Daoy (cell line): ENCODE measurements around the gene TMEM9B. TPM values are rescaled to one million over a fixed set of nuclear protein-coding genes. Genes with fewer than 3 reads are reported as not detected.
"Not testable (repeated sequence)": the region's sequence is repeated elsewhere in the genome, so short reads cannot be mapped to it uniquely, and the experiment has no call there.

Source experiments
- DNase-seq: peaks from one replicate; pipeline ENCODE4 v3.0.0-alpha.2; 2015; ENCODE audit warnings: low read depth
- total RNA-seq: library from RNA; depleted of rRNA; stranded (reverse); fragments of >200 nt; shearing (Covaris generic); gene quantifications from 2 replicates; pipeline ENCODE4 v1.2.3, GENCODE V29; 2014; rRNA removed

Gene TMEM9B
- 37.9 and 40.9 TPM in 2 replicates for total RNA-seq

DNA sequence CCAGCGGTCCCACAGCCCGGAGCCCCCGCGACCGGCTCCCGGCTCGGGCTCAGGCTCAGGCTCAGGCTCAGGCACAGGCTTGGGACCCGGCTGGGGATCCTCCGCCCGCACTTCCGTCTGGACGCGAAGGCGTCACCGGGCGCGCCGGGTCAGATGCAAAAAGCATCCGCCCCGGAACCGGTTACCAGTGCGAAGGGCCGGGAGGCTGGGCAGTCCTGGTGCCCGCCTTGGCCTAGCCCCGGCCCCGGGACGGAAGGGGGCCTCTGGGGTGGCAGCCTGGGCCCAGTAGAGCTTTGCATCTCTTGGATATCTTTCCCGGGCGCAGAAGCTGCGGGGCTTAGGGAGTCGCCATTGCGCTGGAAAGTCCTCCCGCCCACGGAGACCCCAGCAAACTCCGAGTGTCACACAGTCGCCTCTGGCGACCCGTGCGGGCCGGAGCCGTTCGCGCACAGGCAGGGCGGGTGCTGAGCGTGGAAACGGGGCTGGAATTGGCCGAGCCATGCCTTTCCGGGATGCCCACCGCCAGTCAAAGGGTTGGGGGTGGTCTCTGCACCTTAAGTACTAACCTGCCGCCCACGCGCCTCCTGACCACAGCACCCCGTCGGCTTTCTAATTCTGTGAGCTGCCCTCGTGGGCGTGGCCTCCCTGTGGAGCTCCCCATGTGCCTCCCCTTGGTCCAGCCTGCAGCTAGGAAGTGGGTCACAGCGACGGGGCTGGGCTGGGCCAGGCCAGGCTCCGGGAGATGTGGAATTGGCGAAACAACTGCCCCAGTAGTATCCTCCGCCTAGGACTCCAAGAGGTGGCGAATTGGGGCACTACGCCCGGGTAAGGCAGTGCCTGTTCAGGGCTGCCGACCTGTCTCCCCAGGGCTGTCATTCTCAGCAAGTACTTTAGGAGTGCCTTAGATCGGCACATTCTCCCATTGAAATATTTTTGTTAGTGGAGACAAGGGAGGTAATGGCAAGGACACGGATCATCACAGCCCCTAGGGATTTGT, at the start of gene TMEM9B:
Gene TMEM9B (minus strand): TSS at position 119 of the 997 bp plus-strand sequence. CDS start 129 bp downstream, outside the sequence.
- DNase-seq: peak; percentile 92

DNA sequence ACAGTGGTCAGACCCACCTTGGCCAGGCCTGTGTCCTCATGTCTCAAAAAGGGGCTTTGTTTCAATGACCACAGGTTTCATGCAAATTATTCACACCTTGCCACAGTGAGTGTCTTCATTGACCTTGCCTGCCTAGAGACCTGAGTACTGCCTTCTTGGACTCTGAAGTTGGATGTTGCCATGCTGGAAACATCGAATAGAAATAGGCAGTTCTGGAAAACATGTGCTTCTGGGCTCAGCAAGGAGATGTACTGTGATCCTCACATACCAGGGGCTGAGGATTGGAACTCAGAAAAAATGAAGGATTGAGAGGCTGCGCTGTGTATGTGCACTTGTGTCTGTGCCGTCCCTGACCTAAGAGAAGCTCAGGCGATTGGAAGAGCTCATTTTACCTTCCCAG, 49.1 kb upstream of the TMEM9B start:
- no peak for DNase-seq

DNA sequence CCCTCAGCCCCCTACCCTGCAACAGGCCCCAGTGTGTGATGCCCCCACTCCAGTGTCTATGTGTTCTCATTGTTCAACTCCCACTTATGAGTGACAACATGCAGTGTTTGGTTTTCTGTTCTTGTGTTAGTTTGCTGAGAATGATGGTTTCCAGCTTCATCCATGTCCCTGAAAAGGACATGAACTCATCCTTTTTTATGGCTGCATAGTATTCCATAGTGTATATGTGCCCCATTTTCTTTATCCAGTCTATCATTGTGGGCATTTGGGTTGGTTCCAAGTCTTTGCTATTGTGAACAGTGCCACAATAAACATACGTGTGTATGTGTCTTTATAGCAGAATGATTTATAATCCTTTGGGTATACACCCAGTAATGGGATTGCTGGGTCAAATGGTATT, 45.3 kb upstream of the TMEM9B start:
- DNase-seq: not testable (repeated sequence)

DNA sequence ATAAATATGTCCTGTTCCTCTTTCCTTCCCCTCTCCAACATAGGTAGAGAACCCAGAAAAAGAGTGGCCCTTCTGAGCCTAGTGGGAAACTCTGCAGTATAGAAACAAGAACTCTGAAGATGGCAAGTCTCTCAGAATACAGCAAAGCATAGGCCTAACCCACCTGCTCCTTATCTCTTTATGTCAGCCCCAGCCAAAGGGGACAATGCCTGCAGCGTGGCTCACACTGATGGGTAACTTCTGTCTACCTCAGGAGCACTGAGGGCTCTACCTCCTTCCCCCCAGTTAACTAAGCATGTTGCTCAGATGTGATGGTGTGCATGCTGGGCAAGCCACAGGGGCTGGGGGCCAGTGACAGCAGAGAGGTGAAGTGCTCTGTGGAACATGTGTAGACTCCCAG, 44.4 kb upstream of the TMEM9B start:
- no peak for DNase-seq

DNA sequence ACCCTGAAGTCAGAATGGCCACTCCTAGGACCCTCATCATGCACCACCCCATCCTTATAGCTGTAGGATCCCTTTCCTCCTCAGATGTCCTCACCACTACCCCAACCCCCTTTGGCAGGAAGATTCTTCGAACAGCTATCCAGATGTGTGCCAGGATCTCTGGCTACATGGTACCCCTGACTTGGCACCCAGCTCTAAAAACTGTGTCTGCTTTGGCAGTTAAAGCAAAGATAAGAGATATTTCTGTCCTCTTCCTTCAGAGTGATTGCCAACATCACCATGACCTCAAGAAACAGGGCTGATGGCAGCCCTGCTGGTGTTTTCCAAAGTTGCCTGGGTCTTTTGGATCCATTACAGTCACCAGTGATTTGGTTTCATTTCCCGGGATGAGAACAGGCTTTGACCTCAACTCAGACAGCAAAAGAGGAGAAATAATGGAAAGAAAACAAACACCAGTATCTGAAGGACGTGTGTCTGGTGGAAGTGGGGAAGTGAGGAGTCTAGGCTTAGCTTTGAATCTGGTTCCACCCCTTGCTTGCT, 43.8 kb upstream of the TMEM9B start:
- no peak for DNase-seq

DNA sequence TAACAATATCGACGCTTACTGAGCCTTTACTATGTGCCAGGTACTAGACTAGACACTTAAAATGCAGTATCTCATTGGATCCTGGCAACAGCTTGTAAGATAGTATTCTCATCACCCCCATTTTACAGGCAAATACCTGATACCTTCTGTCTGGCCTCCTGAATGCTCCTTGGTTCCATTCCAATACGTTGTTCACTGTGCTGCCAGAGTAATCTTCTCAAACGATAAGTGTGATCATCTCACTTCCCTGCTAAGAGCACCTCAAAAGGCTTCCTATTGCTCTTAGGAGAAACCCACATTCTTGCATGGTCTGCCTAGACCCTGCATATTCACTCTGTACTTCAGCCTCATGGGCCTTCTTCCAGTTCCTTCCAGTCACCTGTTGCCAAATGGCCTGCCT, 40.8 kb upstream of the TMEM9B start:
- no peak for DNase-seq

DNA sequence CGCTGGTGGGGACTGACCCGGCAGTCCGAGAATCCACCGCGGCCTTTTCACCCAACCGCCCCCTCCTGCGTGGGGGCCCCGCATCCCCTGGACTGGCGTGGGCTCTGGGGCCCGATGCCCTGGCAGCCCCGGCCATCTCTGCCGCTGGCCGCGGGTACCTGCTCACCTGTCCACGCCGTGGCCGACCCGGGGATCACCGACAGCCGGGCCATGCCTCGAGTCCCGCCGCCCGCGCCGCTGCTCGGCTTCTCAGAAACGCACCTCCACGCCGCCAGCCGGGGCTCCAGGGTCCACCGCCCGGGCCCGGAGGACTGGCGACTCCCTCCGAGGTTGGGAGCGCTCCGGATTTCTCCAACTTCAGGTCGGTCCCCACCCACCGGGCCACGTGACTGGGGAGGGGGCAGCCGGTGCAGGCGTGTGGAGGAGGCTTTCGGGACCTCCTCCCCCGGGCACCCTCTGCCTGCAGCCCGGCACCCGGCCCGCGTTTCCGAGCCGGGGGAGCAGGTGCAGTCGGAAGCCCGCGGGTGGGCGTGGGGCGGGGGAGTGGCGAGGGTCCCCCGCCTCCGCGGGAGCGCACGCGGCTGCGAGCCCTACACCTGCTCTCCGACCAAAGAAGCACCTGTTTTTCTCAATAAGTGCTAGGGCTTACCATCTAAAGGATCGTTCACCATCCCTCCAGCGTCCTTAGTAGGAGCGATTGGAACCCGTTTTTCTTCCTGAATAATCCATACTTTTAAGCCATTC, 40.1 kb upstream of the TMEM9B start:
- DNase-seq: peak; percentile 16

DNA sequence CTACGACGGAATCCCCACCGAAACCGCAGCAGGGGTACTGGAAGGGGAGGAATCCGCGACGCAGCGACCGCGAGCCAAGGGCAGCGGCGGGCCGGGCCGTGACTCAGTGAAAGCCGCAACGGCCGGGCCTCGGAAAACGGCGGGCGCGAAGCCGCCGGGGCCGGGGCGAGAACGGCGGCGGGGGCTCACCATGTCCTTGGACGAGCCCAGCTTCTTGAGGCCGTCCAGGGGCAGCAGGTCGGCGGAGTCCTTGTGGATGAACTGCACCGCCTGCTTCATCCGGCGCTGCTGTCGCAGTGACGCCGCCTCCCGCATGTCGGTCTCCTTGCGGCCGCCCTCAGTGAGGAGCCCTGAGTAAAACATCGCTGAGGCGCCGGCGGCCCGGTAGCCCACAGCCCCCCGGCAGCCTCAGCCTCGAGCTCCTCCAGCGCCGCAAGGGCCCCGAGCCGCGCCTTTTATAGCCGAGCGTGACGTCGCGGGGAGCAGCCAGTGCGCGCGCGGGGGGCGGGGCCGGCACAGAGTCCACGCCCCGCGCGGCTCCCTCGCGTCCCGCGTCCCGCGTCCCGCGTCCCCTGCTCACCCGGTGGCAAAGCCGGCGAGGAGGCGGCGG, 39.4 kb upstream of the TMEM9B start, which contains the start of gene NRIP3:
Gene NRIP3 (minus strand): TSS at position 429 of the 610 bp plus-strand sequence. CDS start 66 bp downstream, at position 363.
- peak; percentile 82 for DNase-seq

DNA sequence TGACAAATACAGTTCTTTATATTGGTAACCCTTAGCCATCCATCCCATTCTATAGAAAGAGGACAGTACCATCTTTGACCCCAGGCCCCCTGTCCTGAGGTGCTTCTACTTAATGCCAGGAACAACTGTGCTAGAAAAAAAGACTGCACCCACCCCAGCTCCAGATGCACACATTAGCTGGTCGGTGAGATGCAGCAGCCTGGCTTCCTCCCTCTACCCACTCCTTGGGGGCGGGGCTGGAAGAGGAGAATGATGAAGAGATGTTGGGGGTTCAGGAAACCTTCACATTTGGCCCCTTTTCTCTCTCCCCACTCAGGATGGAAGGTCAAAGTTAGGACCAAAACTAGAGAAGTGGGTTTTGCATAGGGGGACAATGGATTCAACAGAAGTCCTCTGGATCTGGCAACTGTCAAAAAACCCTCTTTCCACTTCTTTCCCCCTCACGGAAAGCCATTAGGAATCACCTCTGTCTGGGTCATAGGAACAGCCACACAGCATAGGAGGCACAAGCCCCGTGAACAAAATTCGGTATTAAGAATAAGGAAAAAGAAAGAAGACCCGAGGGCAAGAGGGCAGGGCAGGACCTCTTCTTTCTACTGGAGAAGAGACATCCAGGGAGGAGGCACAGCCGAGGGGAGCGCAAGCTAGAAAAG, 38.8 kb upstream of the TMEM9B start:
- peak; percentile 40 for DNase-seq

DNA sequence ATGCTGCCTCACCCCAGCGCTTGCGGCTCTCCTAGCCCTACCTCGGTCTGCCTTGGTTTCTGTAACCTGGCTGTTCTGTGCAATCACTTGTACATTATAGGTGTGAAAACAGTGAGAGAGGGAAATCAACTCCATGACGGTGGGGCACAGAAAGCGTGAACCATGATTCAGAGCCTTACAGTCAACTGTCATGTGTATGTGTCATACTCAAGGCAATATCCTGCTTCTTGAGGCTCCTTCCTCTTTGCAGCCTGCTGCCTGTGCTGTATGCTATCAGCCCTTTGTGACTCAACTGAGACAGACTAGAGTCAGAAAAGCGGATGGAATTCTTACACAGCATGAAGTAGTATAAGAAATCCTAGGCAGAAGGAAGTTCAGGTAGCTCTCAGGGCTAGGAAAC, 37.5 kb upstream of the TMEM9B start:
- DNase-seq: peak; percentile 88

DNA sequence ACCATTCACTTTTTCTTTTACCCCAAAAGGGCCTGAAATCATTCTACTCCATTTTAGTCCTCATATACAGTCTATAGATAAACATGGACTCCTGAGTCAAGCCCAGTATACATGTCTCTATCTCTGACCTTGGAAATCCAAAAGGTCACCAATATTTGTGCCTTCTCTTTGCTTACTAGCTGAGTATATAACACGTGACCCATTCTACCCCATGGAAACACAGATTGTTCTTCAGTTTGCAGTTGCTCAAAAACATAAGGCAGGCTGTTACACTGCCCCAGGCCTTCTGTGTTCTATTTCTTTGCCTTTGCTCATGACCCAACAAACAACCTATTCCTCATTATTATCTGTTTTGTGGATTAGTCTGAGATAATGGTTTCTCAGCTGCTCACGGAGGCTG, 33.8 kb upstream of the TMEM9B start:
- DNase-seq: no peak

DNA sequence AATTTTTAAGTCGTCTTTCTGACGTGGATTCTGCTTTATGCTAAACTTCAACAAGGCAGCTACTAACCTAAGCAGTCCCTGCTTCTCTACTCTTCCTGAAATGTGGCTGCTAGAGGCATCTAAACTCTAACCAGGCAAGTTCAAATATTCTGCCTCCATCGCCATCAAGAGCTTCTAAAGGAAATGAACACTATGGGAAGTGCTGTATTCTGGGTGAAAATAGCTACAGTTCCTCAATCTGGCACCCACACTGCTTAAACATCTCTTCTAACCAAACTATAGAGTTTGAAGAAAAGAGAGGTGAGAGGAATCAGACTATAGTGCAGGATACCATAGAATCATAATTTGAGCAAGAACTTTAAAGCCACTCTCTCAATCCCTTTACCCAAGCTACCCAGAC, 33.2 kb upstream of the TMEM9B start:
- no peak for DNase-seq

DNA sequence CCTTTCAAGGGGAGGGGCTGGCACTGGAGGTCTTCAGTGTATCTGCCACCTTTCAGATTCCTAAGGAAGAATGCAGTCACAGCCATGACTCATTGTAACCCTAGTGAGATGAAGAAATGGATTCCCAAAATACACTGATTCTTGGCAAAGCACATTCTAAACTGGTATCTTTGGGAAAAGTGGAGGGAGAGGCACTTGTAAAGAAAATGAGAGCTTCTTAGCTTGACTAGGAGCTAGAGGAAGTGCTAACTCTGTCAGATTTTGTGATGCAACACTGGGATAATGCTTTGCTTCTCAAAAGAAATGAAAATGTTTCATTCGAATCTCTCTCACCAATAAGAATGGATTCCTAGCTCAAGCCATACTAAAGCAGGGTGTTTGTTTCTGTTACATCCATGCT, 25.2 kb upstream of the TMEM9B start:
- peak; percentile 10 for DNase-seq

DNA sequence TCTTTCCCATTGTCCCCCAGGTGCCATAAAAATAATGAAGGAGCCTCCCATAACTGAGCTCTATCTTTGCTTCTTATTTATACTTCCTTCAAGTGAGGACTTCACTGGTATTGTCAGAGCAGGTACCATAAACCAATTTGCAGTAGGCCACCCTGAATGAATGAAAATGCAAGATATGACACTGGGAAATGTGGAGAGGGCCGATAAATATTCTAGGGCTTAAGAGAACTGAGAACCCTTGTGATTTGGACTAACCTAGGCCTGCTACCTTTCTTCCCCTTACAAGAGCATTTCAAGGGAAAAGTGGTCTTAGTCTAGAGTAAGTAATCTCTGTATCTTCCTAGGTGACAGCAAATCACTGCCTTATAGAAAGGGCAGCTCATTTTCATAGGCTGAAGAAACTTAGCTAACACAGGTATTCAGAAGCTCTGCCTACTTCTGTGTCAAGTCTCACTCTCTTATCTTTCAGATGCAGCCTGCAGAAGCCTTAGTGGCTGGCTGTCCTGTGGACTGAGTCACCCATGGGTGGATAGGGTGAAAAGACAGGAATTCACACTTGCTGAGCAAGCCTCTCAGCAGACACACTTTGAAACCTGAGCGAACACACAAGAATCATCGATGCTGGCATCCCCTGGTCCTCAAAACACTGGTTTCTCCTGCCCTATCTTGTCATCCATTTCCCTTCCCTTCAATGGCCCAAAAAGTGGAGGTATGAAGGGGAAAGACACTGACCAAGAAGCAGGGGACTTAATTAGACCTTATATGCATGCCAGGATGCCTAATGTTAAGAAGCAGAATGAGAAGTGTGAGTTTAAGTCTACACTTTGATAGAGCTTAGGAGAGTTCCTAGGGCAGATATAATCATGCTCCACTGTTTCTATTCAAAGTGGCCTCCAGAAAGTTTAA, 24.3 kb upstream of the TMEM9B start:
- DNase-seq: peak; percentile 26

DNA sequence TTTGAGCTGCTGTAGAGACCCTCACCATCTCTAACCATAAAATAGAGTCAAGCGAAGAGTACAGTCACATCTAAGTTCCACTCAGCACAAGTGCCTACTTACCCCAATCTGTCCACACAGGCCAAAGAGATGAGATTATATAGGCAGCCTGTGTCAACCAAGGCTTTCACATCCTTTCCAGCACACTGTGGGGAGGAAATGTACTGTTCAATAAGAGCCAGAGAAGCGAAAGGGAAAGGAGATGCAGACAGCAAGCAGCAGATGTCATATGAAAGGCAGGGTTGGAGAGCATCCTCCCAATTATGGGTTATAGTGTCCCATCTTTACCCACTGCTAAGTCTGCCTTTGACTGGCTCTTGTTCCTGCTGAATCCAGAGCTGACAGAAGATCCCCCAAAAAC, 23.2 kb upstream of the TMEM9B start:
- no peak for DNase-seq

DNA sequence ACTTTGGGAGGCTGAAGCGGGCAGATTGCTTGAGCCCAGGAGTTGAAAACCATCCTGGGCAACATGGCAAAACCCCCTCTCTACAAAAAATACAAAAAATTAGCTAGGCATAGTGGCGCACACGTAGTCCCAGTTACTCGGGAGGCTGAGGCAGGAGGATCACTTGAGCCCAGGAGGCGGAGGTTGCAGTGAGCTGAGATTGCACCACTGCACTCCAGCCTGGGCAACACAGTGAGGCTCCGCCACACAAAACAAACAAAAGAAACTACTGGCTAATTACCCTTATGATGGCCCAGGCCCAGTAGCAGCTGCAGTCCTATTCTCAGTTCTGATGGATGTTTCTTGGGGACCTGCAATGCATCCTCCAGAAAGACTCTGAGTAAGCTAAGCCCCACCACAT, 22.5 kb upstream of the TMEM9B start:
- DNase-seq: not testable (repeated sequence)

DNA sequence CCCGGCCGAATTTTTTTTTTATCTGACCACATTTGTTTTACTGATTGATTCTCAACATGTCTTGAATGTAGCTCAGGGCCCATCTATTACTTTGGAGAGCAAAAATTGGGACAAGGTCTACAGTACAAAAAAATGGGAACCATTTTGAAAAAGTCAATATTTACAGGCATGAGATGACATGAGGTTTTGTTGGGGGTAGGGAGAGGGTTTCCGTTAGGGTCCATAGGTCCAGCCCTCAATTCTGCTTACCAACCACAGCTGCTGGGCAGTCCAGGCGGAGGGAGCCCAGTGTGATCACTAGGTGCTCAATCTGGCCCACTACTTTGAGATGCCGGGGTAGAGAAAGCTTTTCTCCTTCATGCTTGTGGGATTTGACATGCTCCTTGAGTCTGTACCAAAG, 21.2 kb upstream of the TMEM9B start:
- DNase-seq: no peak

DNA sequence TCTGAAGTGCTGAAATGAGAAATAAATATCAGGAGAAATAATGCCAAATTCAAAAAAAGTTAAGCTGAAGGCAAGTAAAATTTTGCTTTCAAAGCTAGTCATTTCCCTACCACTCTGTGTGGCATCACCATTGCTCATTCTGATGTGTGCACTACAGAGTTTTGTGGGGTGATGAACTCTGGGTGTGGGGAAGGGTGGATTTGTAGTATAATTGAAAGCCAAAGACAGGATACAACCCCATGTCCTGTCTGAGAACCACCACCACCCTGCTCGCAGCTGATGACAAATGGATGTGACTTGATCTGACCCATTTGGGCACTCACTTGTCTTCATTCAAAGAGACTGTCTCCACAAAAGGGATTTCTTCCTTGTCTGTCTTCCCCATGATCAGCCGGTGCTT, 19.3 kb upstream of the TMEM9B start:
- DNase-seq: no peak

DNA sequence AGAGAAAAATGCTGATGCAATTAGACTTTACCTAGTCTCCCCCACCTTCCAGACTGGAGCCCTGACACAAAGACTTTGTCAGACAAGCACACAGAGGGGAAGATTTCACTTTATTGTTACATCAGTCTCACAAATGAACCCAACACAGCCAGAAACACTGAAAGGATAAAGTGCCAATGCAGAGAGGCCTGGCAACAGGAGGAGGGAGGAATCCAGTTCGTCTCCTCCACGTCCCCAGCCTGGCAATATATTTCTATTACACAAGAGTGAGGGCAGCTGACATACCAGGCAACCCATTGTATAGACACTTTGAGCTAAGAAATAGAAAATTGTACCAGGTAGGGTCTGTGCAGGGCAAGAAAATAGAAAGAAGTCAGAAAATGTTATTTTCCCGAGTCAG, 16.2 kb upstream of the TMEM9B start:
- no peak for DNase-seq

DNA sequence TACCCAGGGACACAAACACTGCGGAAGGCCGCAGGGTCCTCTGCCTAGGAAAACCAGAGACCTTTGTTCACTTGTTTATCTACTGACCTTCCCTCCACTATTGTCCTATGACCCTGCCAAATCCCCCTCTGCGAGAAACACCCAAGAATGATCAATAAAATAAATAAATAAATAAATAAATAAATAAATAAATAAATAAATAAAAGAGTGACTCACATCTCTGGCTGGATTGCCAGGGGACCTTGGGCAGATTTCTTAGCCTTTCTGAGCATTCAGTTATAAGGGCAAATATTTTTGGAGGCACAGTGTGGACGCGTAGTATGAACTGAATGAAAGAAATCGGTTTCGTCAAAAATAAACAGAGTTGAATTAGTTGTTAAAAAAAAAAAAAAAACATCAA, 15.1 kb upstream of the TMEM9B start:
- not testable (repeated sequence) for DNase-seq
